ENCODE measurements around the gene JPH3. TPM values are rescaled to one million over a fixed set of nuclear protein-coding genes. Genes with fewer than 3 reads are reported as not detected.

The JPH3 gene
- polyA plus RNA-seq, 2 of the 4 experiments (the other 2 are of a cell fraction): 0.36 to 1.6 TPM

DNA sequence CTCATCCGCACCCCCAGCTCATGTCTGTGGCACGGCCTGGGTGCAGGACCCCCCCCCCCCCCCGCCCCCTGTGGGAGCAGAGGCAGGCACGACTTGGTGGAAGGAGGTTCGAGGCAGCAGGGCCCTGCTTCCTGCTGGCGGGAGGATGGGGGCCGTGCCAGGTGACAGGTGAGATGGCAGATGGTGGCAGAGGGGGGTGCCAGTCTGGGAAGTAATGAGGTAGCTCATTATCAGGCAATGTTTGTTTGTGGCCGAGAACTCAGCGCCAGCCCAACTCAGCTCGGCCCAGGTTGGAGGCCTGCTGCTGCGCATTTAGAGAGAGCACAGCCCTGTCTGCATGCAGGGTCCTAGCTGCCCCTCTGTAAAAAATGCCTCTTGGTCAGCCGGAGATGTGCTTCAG is 40.1 kb upstream of the JPH3 start:
- H3K4me2 ChIP-seq: no peak overlapping the region
- WGBS (ENCODE audit: missing lambda C conversion rate): 81% methylated on average over 11 of the region's 12 CpGs
- H3K9me3 ChIP-seq: no peaks in the 10 kb centered on the region
- POLR2A ChIA-PET: no interaction called here
- no peaks in the 10 kb centered on the region for H3K4me1 ChIP-seq
- no peak for DNase-seq (ENCODE audit: low read depth in 1 of 2, low spot score in 1 of 2)
- CTCF ChIA-PET: interaction anchor here (1.2 to 3.8 kb wide), 4 partner anchors 10 to 74 kb away, joined by 5 to 24 read pairs (median 18); no protein-coding TSS in a partner anchor
- TF ChIP-seq TP53 (CRISPR knock-in tag; IDR thresholded peaks at IDR 0.05) (no peak), ZFP36 (IDR thresholded peaks at IDR 0.05; ENCODE audit: borderline replicate concordance, partially characterized antibody) (no peak), ZC3H11A (IDR thresholded peaks at IDR 0.05) (no peak), HDAC2 (IDR thresholded peaks at IDR 0.05) (no peak), HOXB13 (CRISPR knock-in tag; IDR thresholded peaks at IDR 0.05; ENCODE audit: low read depth) (no peak)
- FAIRE-seq: no peak
- H3K4me3 ChIP-seq: no peak overlapping the region
- ATAC-seq: no peak
- H3K27ac ChIP-seq: no peak overlapping the region

DNA sequence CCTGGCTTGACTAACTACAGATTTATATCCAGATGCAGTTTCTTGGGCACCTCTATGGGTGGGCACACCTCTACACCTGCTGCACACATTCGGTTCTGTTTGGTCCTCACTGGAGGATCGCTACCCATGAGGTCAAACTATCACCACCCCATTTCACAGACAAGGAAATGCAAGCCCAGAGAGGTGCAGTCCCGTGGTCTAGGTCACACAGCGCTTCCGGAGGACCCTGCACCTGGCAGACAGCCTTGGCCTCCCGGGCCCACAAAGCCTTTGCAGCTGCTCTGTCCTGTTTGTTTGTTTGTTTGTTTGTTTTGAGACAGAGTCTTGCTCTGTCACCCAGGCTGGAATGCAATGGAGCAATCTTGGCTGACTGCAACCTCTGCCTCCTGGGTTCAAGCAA is 39.3 kb upstream of the JPH3 start:
- TF ChIP-seq KDM5A (IDR thresholded peaks at IDR 0.05): no peak
- TF ChIP-seq ZNF302 (CRISPR knock-in tag; IDR thresholded peaks at IDR 0.05): no peak
- TF ChIP-seq MAFK (IDR thresholded peaks at IDR 0.05; ENCODE audit: partially characterized antibody): no peak
- no peak for TF ChIP-seq CEBPB (IDR thresholded peaks at IDR 0.05)
- no peak for TF ChIP-seq POLR2A (IDR thresholded peaks at IDR 0.05; ENCODE audit: low read length)
- TF ChIP-seq PHF8 (IDR thresholded peaks at IDR 0.05; ENCODE audit: borderline replicate concordance, low read depth): no peak
- no peak for TF ChIP-seq SREBF2 (IDR thresholded peaks at IDR 0.05)
- TF ChIP-seq CBX8 (IDR thresholded peaks at IDR 0.05): no peak
- no peak for TF ChIP-seq RAD21 (conservative IDR thresholded peaks at IDR 0.05 in 1 of 2, IDR thresholded peaks at IDR 0.05 in 1 of 2)
- no peak for TF ChIP-seq EP300 (IDR thresholded peaks at IDR 0.05)
- TF ChIP-seq HOXB5 (CRISPR knock-in tag; IDR thresholded peaks at IDR 0.05): no peak
- TF ChIP-seq, protein P1, sequence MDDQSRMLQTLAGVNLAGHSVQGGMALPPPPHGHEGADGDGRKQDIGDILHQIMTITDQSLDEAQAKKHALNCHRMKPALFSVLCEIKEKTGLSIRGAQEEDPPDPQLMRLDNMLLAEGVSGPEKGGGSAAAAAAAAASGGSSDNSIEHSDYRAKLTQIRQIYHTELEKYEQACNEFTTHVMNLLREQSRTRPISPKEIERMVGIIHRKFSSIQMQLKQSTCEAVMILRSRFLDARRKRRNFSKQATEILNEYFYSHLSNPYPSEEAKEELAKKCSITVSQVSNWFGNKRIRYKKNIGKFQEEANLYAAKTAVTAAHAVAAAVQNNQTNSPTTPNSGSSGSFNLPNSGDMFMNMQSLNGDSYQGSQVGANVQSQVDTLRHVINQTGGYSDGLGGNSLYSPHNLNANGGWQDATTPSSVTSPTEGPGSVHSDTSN (IDR thresholded peaks at IDR 0.05): no peak
- TF ChIP-seq, protein P2, sequence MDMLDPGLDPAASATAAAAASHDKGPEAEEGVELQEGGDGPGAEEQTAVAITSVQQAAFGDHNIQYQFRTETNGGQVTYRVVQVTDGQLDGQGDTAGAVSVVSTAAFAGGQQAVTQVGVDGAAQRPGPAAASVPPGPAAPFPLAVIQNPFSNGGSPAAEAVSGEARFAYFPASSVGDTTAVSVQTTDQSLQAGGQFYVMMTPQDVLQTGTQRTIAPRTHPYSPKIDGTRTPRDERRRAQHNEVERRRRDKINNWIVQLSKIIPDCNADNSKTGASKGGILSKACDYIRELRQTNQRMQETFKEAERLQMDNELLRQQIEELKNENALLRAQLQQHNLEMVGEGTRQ (IDR thresholded peaks at IDR 0.05): no peak
- no peak for TF ChIP-seq RCOR1 (IDR thresholded peaks at IDR 0.05; ENCODE audit: low read depth, low read length)
- TF ChIP-seq, protein P3, sequence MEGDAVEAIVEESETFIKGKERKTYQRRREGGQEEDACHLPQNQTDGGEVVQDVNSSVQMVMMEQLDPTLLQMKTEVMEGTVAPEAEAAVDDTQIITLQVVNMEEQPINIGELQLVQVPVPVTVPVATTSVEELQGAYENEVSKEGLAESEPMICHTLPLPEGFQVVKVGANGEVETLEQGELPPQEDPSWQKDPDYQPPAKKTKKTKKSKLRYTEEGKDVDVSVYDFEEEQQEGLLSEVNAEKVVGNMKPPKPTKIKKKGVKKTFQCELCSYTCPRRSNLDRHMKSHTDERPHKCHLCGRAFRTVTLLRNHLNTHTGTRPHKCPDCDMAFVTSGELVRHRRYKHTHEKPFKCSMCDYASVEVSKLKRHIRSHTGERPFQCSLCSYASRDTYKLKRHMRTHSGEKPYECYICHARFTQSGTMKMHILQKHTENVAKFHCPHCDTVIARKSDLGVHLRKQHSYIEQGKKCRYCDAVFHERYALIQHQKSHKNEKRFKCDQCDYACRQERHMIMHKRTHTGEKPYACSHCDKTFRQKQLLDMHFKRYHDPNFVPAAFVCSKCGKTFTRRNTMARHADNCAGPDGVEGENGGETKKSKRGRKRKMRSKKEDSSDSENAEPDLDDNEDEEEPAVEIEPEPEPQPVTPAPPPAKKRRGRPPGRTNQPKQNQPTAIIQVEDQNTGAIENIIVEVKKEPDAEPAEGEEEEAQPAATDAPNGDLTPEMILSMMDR (IDR thresholded peaks at IDR 0.05): no peak
- H3K4me1 ChIP-seq: no peaks in the 10 kb centered on the region
- H3K4me2 ChIP-seq: no peak overlapping the region
- DNase-seq (ENCODE audit: low read depth in 1 of 2, low spot score in 1 of 2) (no peak), ATAC-seq (no peak), FAIRE-seq (no peak)
- no peaks in the 10 kb centered on the region for H3K9me3 ChIP-seq
- CTCF ChIA-PET: interaction anchor here (1.1 to 3.8 kb wide), 5 partner anchors 9 to 73 kb away, joined by 3 to 24 read pairs (median 17); no protein-coding TSS in a partner anchor
- POLR2A ChIA-PET: no interaction called here
- H3K27ac ChIP-seq: no peak overlapping the region
- H3K4me3 ChIP-seq: no peak overlapping the region
- 40% methylated on average over 6 of the region's 6 CpGs for WGBS (ENCODE audit: missing lambda C conversion rate)

DNA sequence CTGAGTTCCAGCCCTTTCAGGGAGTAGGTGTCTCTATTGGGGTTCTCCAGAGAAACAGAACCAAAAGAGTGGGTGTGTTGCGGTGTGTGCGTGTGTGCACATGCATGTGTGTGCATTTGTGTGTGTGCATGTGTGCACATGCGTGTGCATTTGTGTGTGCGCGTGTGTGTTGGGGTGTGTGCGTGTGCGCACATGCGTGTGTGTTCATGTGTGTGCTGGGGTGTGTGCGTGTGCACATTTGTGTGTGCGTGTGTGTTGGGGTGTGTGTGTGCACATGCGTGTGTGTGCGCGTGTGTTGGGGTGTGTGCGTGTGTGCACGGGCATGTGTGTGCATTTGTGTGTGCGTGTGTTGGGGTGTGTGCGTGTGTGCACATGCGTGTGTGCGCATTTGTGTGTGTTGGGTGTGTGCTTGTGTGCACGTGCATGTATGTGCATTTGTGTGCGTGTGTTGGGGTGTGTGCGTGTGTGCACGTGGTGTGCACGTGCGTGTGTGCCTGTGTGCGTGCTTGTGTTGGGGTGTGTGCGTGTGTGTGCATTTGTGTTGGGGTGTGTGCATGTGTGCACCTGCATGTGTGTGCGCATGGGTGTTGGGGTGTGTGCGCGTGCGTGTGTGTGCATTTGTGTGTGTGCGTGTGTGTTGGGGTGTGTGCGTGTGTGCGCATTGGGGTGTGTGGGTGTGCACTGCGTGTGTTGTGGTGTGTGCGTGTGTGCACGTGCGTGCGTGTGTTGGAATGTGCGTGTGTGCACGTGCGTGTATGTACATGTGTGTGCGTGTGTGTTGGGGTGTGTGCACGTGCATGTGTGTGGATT is 38.4 kb upstream of the JPH3 start:
- no peak overlapping the region for H3K4me2 ChIP-seq
- ChIA-PET POLR2A (no interaction called here), CTCF (interaction anchor here (1.1 kb wide), 1 partner anchor 14 kb away, joined by 3 read pairs; no protein-coding TSS in a partner anchor)
- H3K9me3 ChIP-seq: no peaks in the 10 kb centered on the region
- TF ChIP-seq TFCP2L1 (CRISPR knock-in tag; IDR thresholded peaks at IDR 0.05): no peak
- H3K4me1 ChIP-seq: no peaks in the 10 kb centered on the region
- ATAC-seq (no peak), DNase-seq (ENCODE audit: low read depth in 1 of 2, low spot score in 1 of 2) (no peak), FAIRE-seq (no peak)
- H3K4me3 ChIP-seq: no peak overlapping the region
- 67% methylated on average over 36 of the region's 44 CpGs for WGBS (ENCODE audit: missing lambda C conversion rate)
- H3K27ac ChIP-seq: no peak overlapping the region
